Natural killer cell treated with Interleukin-12 subunit alpha and Interleukin-12 subunit beta and Interleukin-15 and Interleukin-18, amount 100 ng/mL, for 72 hours (primary cell): Measurements from ENCODE around the gene CCM2. TPM values are rescaled to one million over a fixed set of nuclear protein-coding genes. Genes with fewer than 3 reads are reported as not detected.

Source experiments
- ATAC-seq, 2 donors: fragments of 150-1000 bp; cut with Tn5 transposase in 1 of 2; sonication (Bioruptor Pico), chemical (Tn5 transposase) in 1 of 2; 2 replicates each; pipeline ENCODE4 v1.10.0; 2021
- DNase-seq: peaks from one replicate; pipeline ENCODE4 v3.0.0; 2022; ENCODE audit warnings: low spot score
- H3K27ac Mint-ChIP-seq, 2 donors: 1 replicate in 1 of 2; 2 replicates in 1 of 2; pipeline ENCODE4 v1.8.0; 2022; ENCODE audit warnings: mixed read lengths in 2 of 2, mild to moderate bottlenecking in 1 of 2, moderate library complexity in 1 of 2
- H3K27me3 Mint-ChIP-seq, 2 donors: 1 replicate in 1 of 2; 2 replicates in 1 of 2; pipeline ENCODE4 v1.8.0; 2022; ENCODE audit warnings: mixed read lengths in 2 of 2
- H3K36me3 Mint-ChIP-seq: one replicate; pipeline ENCODE4 v1.8.0; 2022; ENCODE audit warnings: mixed read lengths
- H3K4me1 Mint-ChIP-seq, 2 donors: 1 replicate in 1 of 2; 2 replicates in 1 of 2; pipeline ENCODE4 v1.8.0; 2022; ENCODE audit warnings: low read depth in 2 of 2, mixed read lengths in 2 of 2, mild to moderate bottlenecking in 1 of 2
- H3K4me3 Mint-ChIP-seq: one replicate; pipeline ENCODE4 v1.8.0; 2022; ENCODE audit warnings: mixed read lengths
- H3K9me3 Mint-ChIP-seq: 2 replicates; pipeline ENCODE4 v1.8.0; 2022; ENCODE audit warnings: mixed read lengths
- total RNA-seq, 2 donors: library from RNA; stranded (reverse); gene quantifications; one replicate each; pipeline ENCODE4 v1.2.3, GENCODE V29; 2022

CCM2 gene
- total RNA-seq, 2 donors from 2014 or later = 59.2 to 68.4 TPM

GRCh38 chr7:45088146-45088701 is 88.2 kb downstream of the CCM2 start:
- H3K27me3 Mint-ChIP-seq = peaks cover 0 to 4% of the 10 kb centered on the region in 2 donors
- ATAC-seq (no peak), DNase-seq (no peak)
- H3K4me1 Mint-ChIP-seq = peaks cover 0 to 8% of the 10 kb centered on the region in 2 donors
- no peak overlapping the region for H3K4me3 Mint-ChIP-seq
- no peaks in the 10 kb centered on the region for H3K36me3 Mint-ChIP-seq
- no peaks in the 10 kb centered on the region for H3K9me3 Mint-ChIP-seq
- no peak overlapping the region for H3K27ac Mint-ChIP-seq

GRCh38 chr7:45088821-45089340 is 88.9 kb downstream of the CCM2 start, which contains the start of gene NACAD:
TSS of gene NACAD (minus strand) at chr7:45088969. CDS start at chr7:45088894, 75 bp downstream.
- ATAC-seq (peak; percentile 77 to 83), DNase-seq (no peak)
- Mint-ChIP-seq H3K27ac (peak within 1 kb of the TSS in 1 of 2 donors; percentile 33), H3K27me3 (peaks cover 0 to 4% of the 10 kb centered on the region in 2 donors), H3K9me3 (no peaks in the 10 kb centered on the region), H3K4me1 (peaks cover 0 to 8% of the 10 kb centered on the region in 2 donors), H3K4me3 (peak within 1 kb of the TSS; percentile 72), H3K36me3 (no peaks in the 10 kb centered on the region)

- DNase-seq (no peak), ATAC-seq (peak; percentile 47 to 66)
- H3K27ac Mint-ChIP-seq = peak overlapping the region in 1 of 2 donors; percentile 33
- H3K27me3 Mint-ChIP-seq = peaks cover 0 to 4% of the 10 kb centered on the region in 2 donors
- peaks cover 0 to 8% of the 10 kb centered on the region in 2 donors for H3K4me1 Mint-ChIP-seq
- no peaks in the 10 kb centered on the region for H3K9me3 Mint-ChIP-seq
- peak overlapping the region; percentile 72 for H3K4me3 Mint-ChIP-seq
- H3K36me3 Mint-ChIP-seq = no peaks in the 10 kb centered on the region
Measured at GRCh38 chr7:45089341-45089891, 89.4 kb downstream of the CCM2 start.

GRCh38 chr7:45092100-45092930 is 92.3 kb downstream of the CCM2 start:
- DNase-seq (no peak), ATAC-seq (no peak)
- H3K27me3 Mint-ChIP-seq = peaks cover 0 to 4% of the 10 kb centered on the region in 2 donors
- no peaks in the 10 kb centered on the region for H3K36me3 Mint-ChIP-seq
- H3K4me1 Mint-ChIP-seq = peaks cover 0 to 11% of the 10 kb centered on the region in 2 donors
- no peaks in the 10 kb centered on the region for H3K9me3 Mint-ChIP-seq
- H3K27ac Mint-ChIP-seq = no peak overlapping the region
- H3K4me3 Mint-ChIP-seq = no peak overlapping the region

GRCh38 chr7:45092931-45093235 is 92.9 kb downstream of the CCM2 start:
- peaks cover 0 to 4% of the 10 kb centered on the region in 2 donors for H3K27me3 Mint-ChIP-seq
- H3K36me3 Mint-ChIP-seq = no peaks in the 10 kb centered on the region
- H3K4me1 Mint-ChIP-seq = peaks cover 0 to 11% of the 10 kb centered on the region in 2 donors
- DNase-seq (no peak), ATAC-seq (no peak)
- H3K4me3 Mint-ChIP-seq = no peak overlapping the region
- H3K9me3 Mint-ChIP-seq = no peaks in the 10 kb centered on the region
- no peak overlapping the region for H3K27ac Mint-ChIP-seq

GRCh38 chr7:45098983-45099839 is 99.2 kb downstream of the CCM2 start:
- Mint-ChIP-seq H3K27ac (no peak overlapping the region), H3K36me3 (no peaks in the 10 kb centered on the region), H3K27me3 (no peaks in the 10 kb centered on the region), H3K4me3 (no peak overlapping the region), H3K9me3 (no peaks in the 10 kb centered on the region), H3K4me1 (peaks cover 0 to 3% of the 10 kb centered on the region in 2 donors)
- ATAC-seq = peak in 1 of 2 donors; percentile 21
- DNase-seq = no peak

- Mint-ChIP-seq H3K27ac (no peak overlapping the region), H3K4me1 (peaks cover 0 to 3% of the 10 kb centered on the region in 2 donors), H3K9me3 (no peaks in the 10 kb centered on the region)
Measured at GRCh38 chr7:45099891-45100760, 100.1 kb downstream of the CCM2 start.

GRCh38 chr7:45100761-45101480 is 100.9 kb downstream of the CCM2 start:
- ATAC-seq = no peak
- DNase-seq = no peak
- Mint-ChIP-seq H3K4me1 (peaks cover 0 to 3% of the 10 kb centered on the region in 2 donors), H3K4me3 (no peak overlapping the region), H3K27ac (no peak overlapping the region), H3K27me3 (no peaks in the 10 kb centered on the region), H3K9me3 (no peaks in the 10 kb centered on the region), H3K36me3 (no peaks in the 10 kb centered on the region)

More at GRCh38 chr7:45099891-45100760, 100.1 kb downstream of the CCM2 start:
- DNase-seq (no peak), ATAC-seq (no peak)
- Mint-ChIP-seq H3K36me3 (no peaks in the 10 kb centered on the region), H3K4me3 (no peak overlapping the region), H3K27me3 (no peaks in the 10 kb centered on the region)

- H3K27me3 Mint-ChIP-seq = no peaks in the 10 kb centered on the region
- no peak overlapping the region for H3K27ac Mint-ChIP-seq
- H3K9me3 Mint-ChIP-seq = no peaks in the 10 kb centered on the region
- DNase-seq (no peak), ATAC-seq (no peak)
- no peak overlapping the region for H3K4me3 Mint-ChIP-seq
- H3K36me3 Mint-ChIP-seq = no peaks in the 10 kb centered on the region
- H3K4me1 Mint-ChIP-seq = no peaks in the 10 kb centered on the region
Measured at GRCh38 chr7:45101748-45102147, 101.7 kb downstream of the CCM2 start.

GRCh38 chr7:45102785-45103712 is 103.0 kb downstream of the CCM2 start:
- H3K4me1 Mint-ChIP-seq = peaks cover 3 to 10% of the 10 kb centered on the region in 2 donors
- no peak overlapping the region for H3K4me3 Mint-ChIP-seq
- H3K36me3 Mint-ChIP-seq = no peaks in the 10 kb centered on the region
- H3K27ac Mint-ChIP-seq = no peak overlapping the region
- H3K27me3 Mint-ChIP-seq = no peaks in the 10 kb centered on the region
- ATAC-seq = no peak
- DNase-seq = no peak
- H3K9me3 Mint-ChIP-seq = no peaks in the 10 kb centered on the region

GRCh38 chr7:45103958-45104843 is 104.2 kb downstream of the CCM2 start:
- H3K27ac Mint-ChIP-seq = no peak overlapping the region
- H3K9me3 Mint-ChIP-seq = no peaks in the 10 kb centered on the region
- no peak for ATAC-seq
- H3K27me3 Mint-ChIP-seq = no peaks in the 10 kb centered on the region
- no peak overlapping the region for H3K4me3 Mint-ChIP-seq
- no peak for DNase-seq
- peaks cover 12 to 22% of the 10 kb centered on the region in 2 donors for H3K4me1 Mint-ChIP-seq
- no peaks in the 10 kb centered on the region for H3K36me3 Mint-ChIP-seq
